22Rv1 (cell line): ENCODE results near the gene TOM1L1.

ENCODE experiments used
- CTCF ChIP-seq: fragments of 450-650 bp; IDR thresholded peaks from 2 replicates; pipeline ENCODE4 v1.5.1; 2017; ENCODE audit warnings: mild to moderate bottlenecking
- ZFX ChIP-seq: fragments of 450-650 bp; IDR thresholded peaks from 2 replicates; pipeline ENCODE4 v1.6.1; 2017; ENCODE audit warnings: antibody characterized with exemption, borderline replicate concordance

GRCh38 chr17:54899201-54899600 lies 1.5 kb upstream of the TOM1L1 start:
- TF ChIP-seq CTCF = no peak
- no peak for TF ChIP-seq ZFX
